Stimulated activated CD4-positive, alpha-beta T cell treated with anti-CD3 and anti-CD28 coated beads, TNF-alpha, amount 100 ng/mL, for 4 hours (primary cell): Measurements from ENCODE around the gene CTNNAL1.
A peak's percentile ranks its signal among the peaks of the same experiment; 100 is the strongest.
"Not testable (repeated sequence)": the region's sequence is repeated elsewhere in the genome, so short reads cannot be mapped to it uniquely, and the experiment has no call there.

Experiments used
- DNase-seq, 3 experiments: peaks; one replicate each; pipeline ENCODE4 v3.0.0-alpha.2; 2020; ENCODE audit warnings: low read depth in 3 of 3

The CTNNAL1 gene

DNA sequence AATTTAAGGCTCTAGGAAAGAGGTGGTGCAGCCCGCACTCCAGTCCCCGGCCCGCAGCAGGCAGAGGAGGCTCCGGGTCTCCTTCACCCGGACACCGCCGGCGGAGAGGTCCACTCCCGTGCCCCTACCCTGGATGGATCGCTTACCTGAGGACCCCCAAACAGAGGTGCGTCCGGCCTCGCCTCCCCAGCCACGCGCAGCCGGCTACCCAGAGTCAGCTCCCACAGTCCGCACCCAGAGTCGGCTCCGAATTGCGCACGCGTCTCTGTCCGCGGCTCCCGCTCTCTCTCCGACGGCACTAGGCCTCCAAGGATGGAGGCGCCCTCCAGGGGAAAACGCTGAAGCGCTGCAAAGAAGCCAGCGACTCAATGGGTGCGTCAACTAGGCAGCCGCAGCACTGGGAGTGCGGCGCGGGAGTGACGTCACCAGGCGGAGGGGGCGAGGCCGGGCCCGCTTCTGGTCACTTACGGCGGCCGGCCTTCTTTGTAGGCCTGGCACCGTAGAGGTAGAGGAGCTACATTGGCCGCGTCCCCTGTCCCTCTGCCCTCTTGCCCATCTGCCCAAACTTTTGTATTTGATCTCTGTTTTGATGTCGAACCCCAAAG is 79.5 kb downstream of the CTNNAL1 start, which contains the start of gene ELP1:
Gene ELP1, minus strand, starts transcription at position 407 of the 605 bp plus-strand sequence. CDS start 2,978 bp downstream, outside the sequence.
- DNase-seq: peak; percentile 83 to 87 (median 83)

DNA sequence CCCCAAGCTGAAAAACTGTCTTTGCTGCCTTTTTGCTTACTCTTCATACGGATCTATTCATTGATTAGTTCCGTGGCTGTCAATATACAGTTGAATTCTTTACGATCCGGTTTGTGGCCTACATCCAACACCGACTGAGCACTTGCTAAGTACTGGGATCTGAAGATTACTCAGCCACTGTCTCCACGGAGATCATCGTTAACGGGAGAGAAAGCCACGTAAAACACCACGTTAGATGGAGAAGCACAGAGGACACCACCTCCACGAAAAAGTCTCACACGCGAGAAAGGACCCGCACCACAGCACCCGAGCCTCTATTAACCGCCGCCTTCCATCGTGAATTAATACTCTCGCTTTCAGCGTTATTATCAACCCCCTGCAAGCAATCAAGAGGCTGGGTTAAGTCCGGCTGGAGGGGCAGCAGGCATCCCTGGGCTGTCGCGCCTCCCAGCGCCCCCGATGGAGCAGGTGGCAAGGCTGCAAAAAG is 80.0 kb downstream of the CTNNAL1 start:
- DNase-seq: peak in 1 of 3 experiments; percentile 1

DNA sequence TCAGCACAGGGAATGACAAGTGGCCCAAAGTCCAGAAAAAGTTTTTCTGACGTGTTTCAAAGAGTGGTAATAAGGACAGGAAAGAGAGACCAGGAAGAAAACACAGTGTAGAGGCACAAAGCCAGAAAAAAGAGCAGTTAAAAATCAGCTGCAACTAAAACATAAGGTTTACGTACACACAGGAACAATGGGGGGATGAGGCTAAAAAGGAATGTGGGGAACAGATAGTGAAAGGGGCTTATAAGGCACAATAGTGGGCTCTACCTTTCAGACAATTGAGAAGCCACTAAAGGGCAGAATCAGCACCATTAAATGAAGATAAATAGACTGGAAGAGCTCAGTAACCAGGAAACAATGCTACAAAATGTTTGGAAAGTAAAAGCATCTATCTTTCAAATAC is 84.9 kb downstream of the CTNNAL1 start:
- DNase-seq: no peak

DNA sequence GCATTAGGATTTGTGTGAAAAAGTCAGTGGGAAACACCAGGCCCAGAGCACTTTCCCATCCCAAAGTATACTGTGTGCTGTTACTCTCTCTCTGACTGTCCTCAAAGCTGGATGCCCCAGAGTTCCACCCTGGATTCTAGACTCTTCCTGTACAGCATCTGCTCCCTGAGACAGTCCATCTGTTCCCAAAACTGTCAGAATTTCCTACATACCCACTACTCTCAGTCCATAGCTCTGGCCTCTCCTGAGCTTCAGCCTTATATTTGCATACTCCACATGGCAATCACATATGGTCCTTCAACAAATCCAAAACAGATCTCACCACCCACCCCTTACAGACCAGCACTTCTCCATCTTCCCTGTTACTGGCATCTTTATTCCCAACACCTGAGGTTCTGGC is 88.8 kb downstream of the CTNNAL1 start:
- DNase-seq: no peak

DNA sequence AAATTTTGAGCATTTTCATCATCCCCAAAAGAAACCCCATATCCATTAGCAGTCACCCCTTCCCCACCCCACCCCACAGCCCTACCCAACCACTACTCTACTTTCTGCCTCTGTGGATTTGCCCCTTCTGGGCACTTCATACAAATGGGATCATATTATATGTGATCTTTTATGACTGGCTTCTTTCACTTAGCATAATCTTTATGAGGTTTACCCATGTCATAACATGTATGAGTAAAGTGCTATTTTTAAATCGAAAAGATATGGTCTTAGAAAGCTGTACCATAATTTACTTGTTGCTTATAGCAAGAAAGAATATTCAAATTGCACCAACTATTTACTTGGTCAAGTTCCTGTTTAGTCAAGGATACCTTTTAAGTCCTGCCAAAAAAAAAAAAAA is 92.1 kb downstream of the CTNNAL1 start:
- DNase-seq: no peak

DNA sequence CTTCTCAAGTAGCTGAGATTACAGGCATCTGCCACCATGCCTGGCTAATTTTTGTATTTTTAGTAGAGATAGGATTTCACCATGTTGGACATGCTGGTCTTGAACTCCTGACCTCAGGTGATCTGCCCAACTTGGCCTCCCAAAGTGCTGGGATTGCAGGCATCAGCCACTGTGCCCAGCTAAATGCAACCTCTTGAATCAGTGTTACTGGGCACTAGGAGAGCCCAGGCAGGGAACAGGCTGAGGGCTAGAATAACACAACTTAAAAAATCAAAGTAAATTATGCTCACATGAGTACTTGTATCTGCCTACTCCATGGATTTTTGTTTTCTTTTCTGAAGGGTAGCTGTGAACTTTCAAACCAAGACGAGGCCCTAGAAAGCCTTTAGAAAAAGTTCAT is 92.9 kb downstream of the CTNNAL1 start:
- DNase-seq: not testable (repeated sequence)

DNA sequence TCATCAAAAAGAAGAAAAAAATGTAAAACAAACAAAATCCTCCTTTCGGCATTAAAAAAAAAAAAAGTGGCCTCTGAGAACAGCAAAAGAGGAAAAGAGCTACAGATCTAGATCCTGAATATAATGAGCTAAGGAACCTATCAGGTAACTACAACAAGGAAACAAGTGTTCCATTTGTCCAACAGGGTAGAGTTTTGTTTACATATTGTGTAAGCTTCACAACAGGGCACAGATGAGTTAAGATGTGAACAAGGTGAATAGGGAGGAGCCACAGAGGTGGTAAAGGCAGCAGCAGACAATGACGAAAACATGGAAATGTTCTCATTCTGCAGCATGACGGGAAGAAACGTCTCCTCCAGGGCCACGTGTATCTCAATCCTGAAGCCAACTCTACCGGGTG is 93.8 kb downstream of the CTNNAL1 start:
- no peak for DNase-seq

DNA sequence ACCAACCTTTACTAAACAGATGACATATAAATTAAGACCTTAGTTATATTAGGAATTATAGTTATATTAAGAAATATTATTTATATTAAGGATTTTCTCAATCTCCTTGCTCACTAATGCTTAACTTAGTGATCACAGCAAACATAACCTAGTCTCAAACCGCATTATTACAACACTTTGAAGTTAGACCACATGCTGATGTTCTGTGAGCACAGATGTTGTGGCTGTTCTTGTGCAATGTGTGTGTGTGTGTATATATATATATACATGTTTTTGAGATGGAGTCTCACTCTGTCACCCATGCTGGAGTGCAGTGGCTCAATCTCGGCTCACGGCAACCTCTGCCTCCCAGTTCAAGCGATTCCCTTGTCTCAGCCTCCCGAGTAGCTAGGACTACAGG is 99.9 kb downstream of the CTNNAL1 start:
- no peak for DNase-seq

DNA sequence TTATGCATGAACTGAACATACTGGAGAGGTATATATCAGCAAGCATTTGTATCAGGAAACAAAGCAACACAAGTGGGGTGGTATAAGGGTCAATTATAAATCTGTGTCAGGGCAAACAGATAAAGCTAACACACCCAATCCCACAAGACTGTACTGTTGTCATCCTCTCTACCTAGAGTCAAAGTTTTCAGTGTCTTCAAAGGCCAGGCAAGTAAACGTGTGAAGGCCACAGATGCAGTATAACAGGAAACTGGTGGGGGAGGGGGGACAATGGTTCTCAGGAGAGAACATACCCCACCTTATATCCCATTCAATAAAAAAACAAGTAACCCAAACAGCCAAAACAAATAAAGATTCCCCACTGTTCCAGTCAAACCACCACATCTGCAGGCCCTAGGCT is 101.5 kb downstream of the CTNNAL1 start:
- no peak for DNase-seq

DNA sequence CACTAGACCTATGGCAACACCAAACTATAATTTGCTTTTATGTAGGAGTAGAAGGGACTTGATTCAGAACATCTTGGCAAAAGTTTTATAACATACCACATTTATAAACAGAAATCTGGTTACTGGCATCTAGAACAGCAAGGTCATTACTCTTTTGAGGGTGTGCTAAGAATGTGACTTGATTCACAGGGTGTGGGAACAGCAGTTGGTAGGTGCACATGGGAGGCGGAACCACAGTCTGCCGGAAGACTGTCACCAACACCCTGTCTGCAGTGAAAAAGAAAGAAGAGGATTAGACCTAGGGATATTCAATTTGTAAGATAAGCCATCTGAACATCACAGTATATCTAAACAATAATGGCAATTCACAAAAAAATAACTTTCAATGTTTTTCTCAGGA is 102.4 kb downstream of the CTNNAL1 start:
- DNase-seq: no peak

DNA sequence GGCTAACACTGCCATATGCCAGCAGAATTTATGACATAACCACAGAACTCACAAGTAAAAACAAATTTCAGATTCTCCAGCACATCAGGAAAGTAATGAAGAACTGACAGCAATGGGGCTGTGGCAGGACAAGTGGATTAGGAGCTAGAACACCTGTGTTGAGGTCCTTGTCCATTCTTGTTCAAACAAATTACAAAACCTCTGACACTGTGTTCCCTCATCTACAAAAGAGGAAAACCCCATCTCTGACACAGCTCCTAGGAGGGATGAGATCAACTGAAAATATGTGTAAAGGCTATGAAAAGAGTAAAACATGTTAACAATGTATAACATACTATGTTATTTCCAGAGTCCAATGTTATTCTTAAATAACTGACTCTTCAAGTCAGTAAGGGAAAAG is 102.9 kb downstream of the CTNNAL1 start:
- no peak for DNase-seq

DNA sequence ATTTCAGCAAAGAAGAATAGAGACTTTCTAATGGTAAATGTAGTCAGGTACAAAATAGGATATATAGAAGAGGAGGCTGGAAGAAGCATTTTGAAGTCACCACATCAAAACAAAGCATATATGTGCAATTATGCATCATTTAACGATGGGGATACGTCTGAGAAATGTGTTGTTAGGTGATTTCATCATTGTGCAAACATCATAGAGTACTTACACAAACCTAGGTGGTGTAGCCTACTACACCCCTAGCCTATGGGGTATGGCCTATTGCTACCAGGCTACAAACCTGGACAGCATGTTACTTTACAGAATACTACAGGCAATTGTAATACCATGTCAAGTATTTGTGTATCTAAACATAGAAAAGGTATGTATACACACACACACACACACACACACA is 107.8 kb downstream of the CTNNAL1 start:
- DNase-seq: no peak

DNA sequence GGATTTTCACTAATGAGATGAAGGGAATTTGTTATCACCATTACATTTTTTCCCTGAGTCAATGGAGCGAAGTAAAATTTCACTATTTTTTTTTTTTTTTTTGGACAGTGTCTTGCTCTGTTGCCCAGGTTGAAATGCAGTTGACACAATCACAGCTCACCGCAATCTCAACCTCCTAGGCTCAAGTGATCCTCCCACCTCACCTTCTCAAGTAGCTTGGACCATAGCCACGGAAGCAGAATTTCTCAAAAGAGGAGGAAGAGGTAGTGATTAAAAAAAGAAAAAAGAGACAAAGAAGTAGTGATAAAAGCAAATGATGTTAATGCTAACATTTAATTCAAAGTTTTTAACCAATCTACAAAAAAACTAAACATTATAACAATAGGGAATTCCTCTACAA is 109.1 kb downstream of the CTNNAL1 start:
- DNase-seq: no peak

DNA sequence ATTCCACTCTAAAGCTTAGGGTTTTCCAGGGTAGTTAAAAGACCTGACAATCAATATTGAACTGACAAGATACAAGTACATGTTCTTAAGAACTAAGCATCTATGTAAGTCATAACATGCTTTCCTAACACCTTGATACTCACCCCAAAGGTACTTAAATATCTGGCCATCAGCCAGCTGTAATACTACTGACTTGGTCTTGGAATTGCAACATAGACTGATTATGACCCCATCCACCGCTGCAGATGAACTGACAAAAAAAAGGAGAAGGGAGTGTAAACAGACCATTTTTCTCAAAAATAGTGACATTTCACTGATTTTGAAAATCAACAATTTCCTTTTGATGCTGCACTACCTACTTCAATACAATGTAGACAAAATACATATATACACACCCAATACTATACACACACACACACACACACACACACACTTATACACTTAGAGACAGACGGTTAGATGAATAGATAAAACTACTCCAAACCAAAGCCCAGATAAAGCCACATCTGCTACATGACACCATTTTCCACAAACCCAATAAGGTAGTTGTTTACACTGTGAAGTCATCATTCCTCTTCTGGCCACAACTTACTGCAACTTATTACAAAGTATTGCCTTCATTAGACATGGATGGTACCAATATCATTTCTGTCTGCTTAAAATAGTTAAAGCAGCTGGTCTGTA is 109.7 kb downstream of the CTNNAL1 start:
- no peak for DNase-seq

DNA sequence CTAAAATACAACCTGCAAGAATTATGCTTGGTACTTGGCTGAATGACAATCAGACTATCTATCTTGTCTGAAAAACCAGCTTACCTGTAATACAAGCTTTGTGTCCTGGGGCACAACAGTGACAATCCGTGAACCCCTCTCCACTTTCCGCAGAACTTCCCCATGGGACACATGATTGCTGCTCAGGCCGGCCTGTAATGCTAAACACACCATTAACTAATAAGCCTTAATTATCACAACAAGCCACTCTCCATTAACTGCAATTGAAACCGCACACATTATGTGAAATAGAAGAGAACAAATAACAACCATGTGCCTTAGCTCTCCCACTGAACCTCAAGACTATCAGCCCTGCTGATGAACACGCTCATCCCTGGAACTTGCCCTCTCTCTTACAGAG is 113.1 kb downstream of the CTNNAL1 start:
- DNase-seq: no peak

DNA sequence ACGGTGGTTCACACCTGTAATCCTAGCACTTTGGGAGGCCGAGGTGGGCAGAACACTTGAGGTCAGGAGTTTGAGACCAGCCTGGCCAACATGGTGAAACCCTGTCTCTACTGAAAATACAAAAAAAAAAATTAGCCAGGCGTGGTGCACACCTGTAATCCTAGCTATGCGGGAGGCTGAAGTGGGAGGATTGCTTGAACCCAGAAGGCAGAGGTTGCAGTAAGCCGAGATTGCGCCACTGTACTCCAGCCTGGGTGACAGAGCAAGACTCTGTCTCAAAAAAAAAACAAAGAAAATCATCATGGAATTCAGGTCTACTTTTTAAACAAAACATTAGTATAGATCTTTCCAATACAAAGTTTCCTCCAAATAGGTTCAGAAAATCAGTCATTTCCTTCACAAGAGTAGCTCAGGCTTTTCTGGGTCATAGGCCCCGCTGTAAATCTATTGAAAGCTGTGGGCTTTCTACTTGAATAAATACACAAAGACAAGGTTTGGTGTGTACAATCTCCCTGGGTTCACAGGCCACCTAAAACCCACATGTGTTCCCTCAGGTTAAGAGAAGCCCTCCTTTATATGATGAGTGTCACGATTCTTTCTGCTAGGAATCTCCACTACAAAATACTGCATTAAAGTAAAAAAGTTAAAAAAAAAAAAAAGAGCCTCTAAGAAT is 114.1 kb downstream of the CTNNAL1 start:
- not testable (repeated sequence) for DNase-seq

DNA sequence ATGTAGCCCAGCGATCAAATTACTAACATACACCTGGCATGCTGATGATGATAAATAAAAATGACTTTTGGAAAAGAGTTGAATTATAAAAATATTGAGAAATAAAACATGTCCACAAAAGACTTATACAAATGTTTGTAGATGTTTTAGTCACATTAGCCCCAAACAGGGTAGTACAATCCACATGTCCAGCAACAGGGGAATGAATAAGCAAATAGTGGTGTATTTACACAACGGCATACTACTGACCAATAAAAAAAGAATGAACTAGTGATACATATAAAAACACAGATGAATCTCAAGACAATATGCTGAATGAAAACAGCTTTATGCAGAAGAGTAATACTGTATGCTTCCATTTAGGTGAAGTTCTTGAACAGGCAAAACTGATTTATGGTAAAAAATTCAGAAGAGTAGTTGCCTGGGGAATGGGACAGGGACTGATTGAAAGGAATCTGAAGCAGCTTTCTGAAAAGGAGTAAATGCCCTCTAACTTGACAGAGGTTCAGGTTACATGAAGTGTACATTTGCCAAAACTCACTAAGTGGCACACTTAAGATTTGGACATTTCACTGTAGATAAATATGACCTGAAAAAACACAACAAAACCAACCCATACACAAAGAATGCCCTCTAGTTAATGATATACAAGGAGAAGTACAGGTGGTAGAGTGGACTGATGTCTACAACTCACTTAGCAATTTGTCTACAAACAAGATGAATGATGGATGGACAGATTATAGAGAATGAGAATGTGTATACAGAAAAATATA is 115.8 kb downstream of the CTNNAL1 start:
- DNase-seq: no peak

DNA sequence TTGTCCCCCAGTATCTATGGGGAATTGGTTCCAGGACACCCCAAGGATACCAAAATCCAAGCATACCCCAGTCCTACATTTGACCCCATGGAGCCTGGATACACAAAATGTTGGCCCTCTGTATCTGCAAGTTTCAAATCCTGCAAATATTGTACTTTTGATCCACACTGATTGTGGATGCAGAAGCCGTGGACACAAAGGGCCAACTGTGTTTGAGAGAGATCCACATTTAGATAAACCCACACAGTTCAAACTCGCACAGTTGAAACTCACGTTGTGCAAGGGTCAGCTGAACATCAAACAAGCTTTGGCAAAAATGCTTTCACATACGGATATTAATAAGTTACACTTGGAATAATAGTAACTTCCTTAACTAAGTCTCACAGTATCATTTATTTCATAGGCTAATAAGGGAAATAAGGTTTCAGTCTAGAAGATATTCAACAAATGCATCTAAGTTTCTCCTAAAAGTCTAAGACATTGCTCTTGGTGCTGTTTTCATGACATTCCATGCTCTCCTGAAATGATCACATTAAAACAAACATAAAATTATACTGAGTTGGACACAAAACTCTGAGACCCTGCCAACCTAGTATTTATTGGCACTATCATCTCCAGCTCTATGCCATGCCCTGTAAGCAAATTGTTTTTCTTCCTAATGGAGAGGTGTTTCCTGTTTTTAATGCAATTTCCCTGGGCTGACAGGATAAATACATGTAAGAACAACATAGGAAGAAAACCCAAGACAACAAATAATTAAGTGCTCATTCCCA is 118.9 kb downstream of the CTNNAL1 start:
- no peak for DNase-seq
